Cardiac muscle cell (in vitro differentiated cells and primary cell): ENCODE results near the gene L3MBTL4. TPM values are rescaled to one million over a fixed set of nuclear protein-coding genes. Genes with fewer than 3 reads are reported as not detected.

ENCODE experiments used
- DNase-seq, 2 donors: peaks; one replicate each; pipeline versions ENCODE4 v3.0.0 to v3.0.0-alpha.2; 2010 to 2017; ENCODE audit warnings: low read depth in 1 of 2, low spot score in 1 of 2
- H3K27ac ChIP-seq: fragments of 200-600 bp; sonication (generic); 2 replicates; pipeline ENCODE4 v1.5.1; 2016
- H3K27me3 ChIP-seq: fragments of 200-600 bp; sonication (generic); 2 replicates; pipeline ENCODE4 v1.6.0; 2016; ENCODE audit warnings: control low read depth
- H3K36me3 ChIP-seq: fragments of 200-600 bp; sonication (generic); 2 replicates; pipeline ENCODE4 v1.5.1; 2016; ENCODE audit warnings: control low read depth
- H3K4me1 ChIP-seq: fragments of 200-600 bp; sonication (generic); 2 replicates; pipeline ENCODE4 v1.8.1; 2017; ENCODE audit warnings: low read depth, mild to moderate bottlenecking, mixed run types
- H3K4me3 ChIP-seq: fragments of 200-600 bp; sonication (generic); 2 replicates; pipeline ENCODE4 v1.5.1; 2016; ENCODE audit warnings: mild to moderate bottlenecking
- H3K9me3 ChIP-seq: fragments of 200-600 bp; sonication (generic); 2 replicates; pipeline ENCODE4 v1.5.1; 2017; ENCODE audit warnings: low read depth, mild to moderate bottlenecking, control low read depth
- polyA plus RNA-seq: library from polyadenylated mRNA; unstranded; fragments of >200 nt; fragmentation: Nextera tagmentation; extraction: Ambion mirVana; gene quantifications from 2 replicates; pipeline ENCODE4 v1.2.1, GENCODE V29; 2016
- total RNA-seq: library from RNA; depleted of rRNA; stranded (reverse); fragments of >200 nt; gene quantifications from 2 replicates; pipeline ENCODE4 v1.2.3, GENCODE V29; 2016
- TF ChIP-seq, protein P1 (sequence below): IDR thresholded peaks from 2 replicates; pipeline ENCODE4 v1.5.1; 2012; ENCODE audit warnings: low read depth, mild to moderate bottlenecking, low read length

L3MBTL4 gene
- total and polyA plus RNA-seq, 2 experiments from 2014 or later: 4.4 to 7.7 TPM

DNA sequence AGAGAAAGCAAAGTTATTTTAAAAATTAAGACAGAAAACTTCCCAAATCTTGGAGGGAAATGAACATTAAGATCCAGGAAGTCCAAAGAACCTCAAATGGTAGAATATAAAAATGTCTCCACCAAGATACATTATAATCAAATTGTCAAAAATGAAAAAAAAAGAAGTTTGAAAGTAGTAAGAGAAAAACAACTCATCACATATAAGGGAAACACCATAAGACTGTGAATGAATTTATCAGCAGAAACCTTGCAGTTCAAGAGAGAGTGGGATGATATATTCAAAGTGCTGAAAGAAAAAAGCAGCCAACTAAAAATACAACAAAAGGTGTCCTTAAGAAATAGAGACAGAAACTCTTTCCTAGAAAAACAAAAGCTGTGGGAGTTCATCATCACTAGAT, 73.0 kb downstream of the L3MBTL4 start:
- Histone ChIP-seq H3K27me3 (no peaks in the 10 kb centered on the region), H3K27ac (no peak overlapping the region), H3K4me3 (no peak overlapping the region), H3K9me3 (no peaks in the 10 kb centered on the region), H3K36me3 (no peaks in the 10 kb centered on the region), H3K4me1 (no peaks in the 10 kb centered on the region)
- no peak for DNase-seq
- TF ChIP-seq, protein P1, sequence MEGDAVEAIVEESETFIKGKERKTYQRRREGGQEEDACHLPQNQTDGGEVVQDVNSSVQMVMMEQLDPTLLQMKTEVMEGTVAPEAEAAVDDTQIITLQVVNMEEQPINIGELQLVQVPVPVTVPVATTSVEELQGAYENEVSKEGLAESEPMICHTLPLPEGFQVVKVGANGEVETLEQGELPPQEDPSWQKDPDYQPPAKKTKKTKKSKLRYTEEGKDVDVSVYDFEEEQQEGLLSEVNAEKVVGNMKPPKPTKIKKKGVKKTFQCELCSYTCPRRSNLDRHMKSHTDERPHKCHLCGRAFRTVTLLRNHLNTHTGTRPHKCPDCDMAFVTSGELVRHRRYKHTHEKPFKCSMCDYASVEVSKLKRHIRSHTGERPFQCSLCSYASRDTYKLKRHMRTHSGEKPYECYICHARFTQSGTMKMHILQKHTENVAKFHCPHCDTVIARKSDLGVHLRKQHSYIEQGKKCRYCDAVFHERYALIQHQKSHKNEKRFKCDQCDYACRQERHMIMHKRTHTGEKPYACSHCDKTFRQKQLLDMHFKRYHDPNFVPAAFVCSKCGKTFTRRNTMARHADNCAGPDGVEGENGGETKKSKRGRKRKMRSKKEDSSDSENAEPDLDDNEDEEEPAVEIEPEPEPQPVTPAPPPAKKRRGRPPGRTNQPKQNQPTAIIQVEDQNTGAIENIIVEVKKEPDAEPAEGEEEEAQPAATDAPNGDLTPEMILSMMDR: no peak

DNA sequence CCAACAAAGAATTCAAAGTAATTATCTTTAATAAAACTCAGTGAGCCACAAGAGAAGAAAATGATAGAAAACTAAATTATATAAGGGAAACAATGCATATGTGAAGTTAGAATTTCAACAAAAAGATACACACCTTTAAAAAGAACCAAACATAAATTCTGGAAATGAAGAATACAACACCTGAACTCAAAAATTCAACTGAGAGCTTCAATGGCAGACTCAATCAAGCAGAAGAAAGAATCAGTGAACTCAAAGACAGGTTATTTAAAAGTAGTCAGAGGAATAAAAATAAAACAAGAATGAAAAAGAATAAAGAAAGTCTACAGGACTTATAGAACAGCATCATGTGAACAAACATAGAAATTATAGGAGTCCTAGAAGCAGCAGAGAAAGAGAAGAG, 73.4 kb downstream of the L3MBTL4 start:
- no peaks in the 10 kb centered on the region for H3K36me3 ChIP-seq
- no peaks in the 10 kb centered on the region for H3K27me3 ChIP-seq
- DNase-seq: no peak
- TF ChIP-seq, protein P1: no peak
- H3K27ac ChIP-seq: no peak overlapping the region
- H3K9me3 ChIP-seq: no peaks in the 10 kb centered on the region
- H3K4me1 ChIP-seq: no peaks in the 10 kb centered on the region
- H3K4me3 ChIP-seq: no peak overlapping the region

DNA sequence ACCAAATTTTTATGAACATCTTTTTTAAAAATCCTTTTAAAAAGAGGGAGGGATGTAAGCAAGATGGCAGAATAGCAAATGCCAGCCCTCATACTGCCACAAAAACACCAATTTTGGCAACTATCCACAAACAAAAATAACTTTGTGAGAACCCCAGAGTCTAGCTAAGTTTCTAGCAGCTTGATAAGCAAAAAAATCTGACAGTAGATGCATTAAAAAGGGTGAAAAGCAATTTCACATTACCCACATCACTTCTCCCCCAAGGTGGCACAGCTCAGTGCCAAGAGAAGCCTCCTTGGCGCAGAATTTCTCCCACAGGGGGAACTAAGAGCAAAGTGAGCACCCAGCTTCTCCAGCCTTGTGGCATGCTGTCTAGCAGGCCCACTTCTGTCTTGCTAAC, 74.6 kb downstream of the L3MBTL4 start:
- H3K4me1 ChIP-seq: no peaks in the 10 kb centered on the region
- TF ChIP-seq, protein P1: no peak
- H3K27me3 ChIP-seq: no peaks in the 10 kb centered on the region
- DNase-seq: no peak
- H3K4me3 ChIP-seq: no peak overlapping the region
- H3K9me3 ChIP-seq: no peaks in the 10 kb centered on the region
- H3K27ac ChIP-seq: no peak overlapping the region
- no peaks in the 10 kb centered on the region for H3K36me3 ChIP-seq

DNA sequence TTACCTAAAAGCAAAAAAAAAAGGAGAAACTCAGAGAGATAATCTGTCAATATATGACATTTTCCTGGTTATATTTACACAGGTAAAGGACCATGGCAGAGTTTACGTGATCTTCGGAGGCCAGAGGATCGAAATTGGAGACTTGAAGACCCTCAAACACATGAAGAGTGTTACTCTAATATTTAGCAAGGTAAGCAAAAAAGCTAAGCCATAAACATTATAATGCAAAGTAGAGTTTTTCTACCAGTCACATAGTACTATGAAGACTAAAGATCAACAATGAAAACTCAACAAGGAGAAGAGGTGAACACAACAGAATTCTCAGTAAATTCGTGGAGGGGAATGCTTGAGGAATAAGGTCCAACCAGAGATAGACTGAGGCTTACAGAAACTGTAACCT, 78.5 kb downstream of the L3MBTL4 start:
- H3K36me3 ChIP-seq: no peaks in the 10 kb centered on the region
- H3K4me1 ChIP-seq: peaks cover 8% of the 10 kb centered on the region
- DNase-seq: no peak
- TF ChIP-seq, protein P1: no peak
- H3K9me3 ChIP-seq: no peaks in the 10 kb centered on the region
- no peak overlapping the region for H3K4me3 ChIP-seq
- H3K27ac ChIP-seq: no peak overlapping the region
- H3K27me3 ChIP-seq: no peaks in the 10 kb centered on the region

DNA sequence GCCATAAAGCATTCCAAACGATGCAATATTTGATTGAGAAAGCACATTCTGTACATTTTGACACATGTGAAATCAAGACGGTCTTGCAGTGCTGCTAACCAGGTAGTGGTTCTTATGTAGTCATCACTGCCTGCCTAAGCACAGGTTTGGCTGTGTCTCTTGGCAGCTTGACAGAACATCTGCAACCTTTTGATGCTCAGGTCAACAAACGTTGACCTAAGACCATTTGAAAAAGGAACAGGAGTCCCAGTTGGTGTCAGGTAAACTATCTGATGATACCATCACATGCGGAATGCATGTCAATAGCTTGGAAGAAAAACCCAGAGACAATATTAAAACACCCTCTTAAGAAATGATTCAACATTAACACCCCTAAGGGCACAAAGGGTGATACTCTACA, 80.7 kb downstream of the L3MBTL4 start:
- H3K36me3 ChIP-seq: no peaks in the 10 kb centered on the region
- H3K4me1 ChIP-seq: peaks cover 8% of the 10 kb centered on the region
- no peaks in the 10 kb centered on the region for H3K9me3 ChIP-seq
- H3K27me3 ChIP-seq: no peaks in the 10 kb centered on the region
- H3K4me3 ChIP-seq: no peak overlapping the region
- DNase-seq: no peak
- H3K27ac ChIP-seq: no peak overlapping the region
- TF ChIP-seq, protein P1: no peak

DNA sequence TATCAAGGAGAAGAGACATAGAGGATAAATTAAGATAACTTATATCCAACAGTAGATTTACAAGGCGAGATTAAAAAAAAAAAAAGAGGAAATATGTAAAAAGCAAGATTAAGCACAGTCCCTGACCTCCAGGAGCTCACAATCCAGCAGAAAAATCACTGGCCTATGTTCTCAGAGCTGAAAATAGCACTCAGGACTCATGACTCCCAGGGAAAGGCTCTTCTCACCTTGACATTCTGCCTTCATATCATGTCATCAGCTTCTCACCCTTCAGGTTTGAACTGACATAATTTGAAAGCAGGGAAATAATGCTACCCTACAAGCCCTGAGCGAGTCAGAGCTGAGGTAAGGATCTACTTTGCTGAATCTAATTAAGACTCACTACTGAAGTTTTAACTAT, 82.8 kb downstream of the L3MBTL4 start:
- H3K36me3 ChIP-seq: no peaks in the 10 kb centered on the region
- H3K9me3 ChIP-seq: no peaks in the 10 kb centered on the region
- DNase-seq: no peak

More for the DNA sequence above, 82.8 kb downstream of the L3MBTL4 start:
- H3K27me3 ChIP-seq: no peaks in the 10 kb centered on the region
- no peak overlapping the region for H3K4me3 ChIP-seq
- H3K27ac ChIP-seq: peak overlapping the region; percentile 7
- TF ChIP-seq, protein P1: no peak
- H3K4me1 ChIP-seq: peaks cover 8% of the 10 kb centered on the region
